NCI-H2196 treated with DMSO at 0.1 percent for 48 hours (cell line): ENCODE measurements around the gene PDZK1.
"Not testable (repeated sequence)": the region's sequence is repeated elsewhere in the genome, so short reads cannot be mapped to it uniquely, and the experiment has no call there.

Experiments used
- DNase-seq: peaks from one replicate; lab custom pipeline; 2025; ENCODE audit not compliant: unreplicated experiment; lab: John Stamatoyannopoulos, UW

PDZK1 gene

DNA sequence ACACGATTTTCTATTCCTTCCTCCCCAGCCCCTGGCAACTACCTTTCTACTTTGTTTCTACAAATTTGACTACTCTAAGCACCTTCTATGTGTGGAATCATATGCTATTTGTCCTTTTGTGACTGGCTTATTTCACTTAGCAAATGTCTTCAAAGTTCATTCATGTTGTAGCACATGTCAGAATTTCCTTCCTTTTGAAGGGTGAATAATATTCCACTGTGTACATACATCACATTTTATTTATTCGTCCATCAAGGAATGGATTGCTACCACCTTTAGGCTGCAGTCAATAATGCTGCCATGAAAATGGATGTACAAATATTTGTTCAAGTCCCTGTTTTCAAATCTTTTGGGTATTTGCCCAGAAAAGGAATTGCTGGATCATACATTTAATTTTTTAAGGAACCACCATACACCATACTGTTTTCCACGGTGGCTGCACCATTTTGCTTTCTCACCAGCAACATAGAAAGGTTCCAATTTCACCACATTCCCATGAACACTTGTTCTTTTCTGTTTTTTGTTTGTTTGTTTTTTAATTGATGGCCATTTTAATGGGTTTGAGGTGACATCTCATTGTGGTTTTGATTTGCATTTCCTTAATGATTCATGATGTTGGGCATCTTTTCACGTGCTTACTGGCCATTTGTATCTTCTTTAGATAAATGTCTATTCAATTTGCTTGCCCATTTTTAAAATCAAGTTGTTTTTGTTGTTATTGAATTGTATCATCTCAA, 3.3 kb upstream of the PDZK1 start:
- DNase-seq = no peak

- DNase-seq = no peak
These were observed 895 bp upstream of the PDZK1 start for GRCh38 chr1:145708063-145708462.

DNA sequence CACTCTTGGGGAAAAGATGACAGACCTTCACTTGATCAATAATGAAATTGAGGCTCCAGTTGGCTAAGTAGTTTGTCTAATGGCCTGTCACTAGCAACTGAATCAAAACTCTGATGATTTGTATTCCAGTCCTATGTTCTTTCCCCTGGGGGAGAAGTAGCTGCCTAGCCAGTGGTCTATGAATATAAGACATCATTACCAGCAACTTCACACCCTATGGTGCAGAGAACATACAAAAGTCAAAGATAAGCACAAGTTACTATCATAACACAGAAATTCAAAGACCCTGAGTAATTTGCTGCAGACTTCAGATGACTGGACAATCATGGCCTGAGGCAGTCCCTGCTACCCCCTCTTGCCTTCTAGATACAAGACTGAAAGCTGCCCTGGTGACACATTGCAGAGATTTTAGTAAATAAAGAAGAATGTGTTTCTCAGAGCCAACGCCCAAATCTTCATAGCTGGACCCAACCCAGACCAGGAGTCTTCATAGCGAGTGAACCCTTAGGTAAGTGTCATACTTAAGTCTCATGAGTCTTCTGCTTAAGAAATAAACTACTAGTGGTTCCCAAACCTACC, 993 bp downstream of the PDZK1 start:
- DNase-seq = no peak

DNA sequence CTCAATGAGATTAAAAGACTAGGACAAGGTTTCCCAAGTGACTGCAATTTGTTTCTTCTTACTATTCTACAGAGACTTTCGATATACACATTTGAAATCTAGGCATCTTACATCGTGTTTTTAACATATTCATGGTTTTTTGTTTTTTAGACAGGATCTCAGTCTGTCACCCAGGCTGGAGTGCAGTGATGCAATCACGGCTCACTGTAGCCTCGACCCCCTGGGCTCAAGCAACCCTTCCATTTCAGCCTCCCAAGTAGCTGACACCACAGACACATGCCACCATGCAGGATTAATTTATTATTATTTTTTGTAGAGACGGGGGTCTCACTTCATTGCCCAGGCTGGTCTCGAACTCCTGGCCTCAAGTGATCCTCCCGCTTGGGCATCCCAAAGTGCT, 1.5 kb downstream of the PDZK1 start:
- DNase-seq = no peak

DNA sequence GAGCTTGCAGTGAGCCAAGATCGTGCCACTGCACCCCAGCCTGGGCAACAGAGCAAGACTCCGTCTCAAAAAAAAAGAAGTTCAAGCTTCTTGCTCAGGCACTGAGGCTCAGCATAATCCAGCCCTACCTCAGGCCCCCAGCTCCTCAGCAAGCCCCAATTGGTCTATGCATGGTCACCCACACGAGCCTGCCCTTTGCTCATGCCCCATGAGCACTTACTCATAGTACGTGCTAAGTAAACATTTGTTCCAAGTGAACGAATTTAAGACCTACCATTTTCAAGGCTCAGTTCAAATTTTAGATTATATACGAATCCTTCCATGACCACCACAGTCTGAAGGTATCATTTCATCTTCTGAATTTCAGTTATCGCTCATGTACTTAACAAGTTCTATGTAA, 4.3 kb downstream of the PDZK1 start:
- DNase-seq = no peak

DNA sequence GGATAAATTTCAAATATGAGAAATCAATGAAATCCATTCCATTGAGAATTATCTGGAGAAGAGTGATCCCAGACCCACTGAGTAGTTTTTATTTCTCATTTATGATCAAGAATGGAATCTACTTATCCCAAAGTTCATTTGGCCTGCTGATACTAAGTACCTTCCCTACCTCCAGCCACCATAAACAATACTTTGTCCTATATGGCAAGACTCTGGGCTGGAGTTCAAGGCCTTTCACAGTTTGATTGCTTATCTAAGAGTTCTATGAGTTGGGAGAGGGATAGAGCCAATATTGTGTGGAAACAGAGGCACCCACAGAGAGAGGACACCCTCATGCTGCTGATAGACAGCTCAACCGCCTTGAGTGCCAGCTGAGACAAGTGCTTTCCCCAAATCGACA, 5.1 kb downstream of the PDZK1 start:
- no peak for DNase-seq

GRCh38 chr1:145701306-145701862, 5.8 kb downstream of the PDZK1 start:
- no peak for DNase-seq

DNA sequence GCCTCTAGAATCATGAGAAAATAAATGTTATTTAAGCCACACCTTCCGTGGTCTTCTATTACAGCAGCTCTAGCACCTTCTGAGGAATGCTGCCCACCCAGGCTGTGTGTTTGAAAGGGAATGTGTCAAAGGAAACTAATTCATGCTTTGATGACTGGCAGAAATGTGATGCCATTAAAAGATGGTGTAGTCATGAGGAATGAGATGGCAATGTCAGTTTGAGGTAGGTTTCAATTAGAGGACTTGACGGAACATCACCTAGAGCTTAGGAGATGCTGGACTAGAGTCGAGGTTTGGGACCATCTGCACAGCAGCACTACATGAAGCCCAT, 10.6 kb downstream of the PDZK1 start:
- DNase-seq = no peak

GRCh38 chr1:145695821-145696629, 11.1 kb downstream of the PDZK1 start:
- DNase-seq = no peak

- no peak for DNase-seq
These were observed 14.3 kb downstream of the PDZK1 start for GRCh38 chr1:145692785-145693443.

GRCh38 chr1:145690587-145691558, 16.3 kb downstream of the PDZK1 start:
- no peak for DNase-seq

GRCh38 chr1:145689922-145690321, 17.2 kb downstream of the PDZK1 start:
- DNase-seq = no peak

DNA sequence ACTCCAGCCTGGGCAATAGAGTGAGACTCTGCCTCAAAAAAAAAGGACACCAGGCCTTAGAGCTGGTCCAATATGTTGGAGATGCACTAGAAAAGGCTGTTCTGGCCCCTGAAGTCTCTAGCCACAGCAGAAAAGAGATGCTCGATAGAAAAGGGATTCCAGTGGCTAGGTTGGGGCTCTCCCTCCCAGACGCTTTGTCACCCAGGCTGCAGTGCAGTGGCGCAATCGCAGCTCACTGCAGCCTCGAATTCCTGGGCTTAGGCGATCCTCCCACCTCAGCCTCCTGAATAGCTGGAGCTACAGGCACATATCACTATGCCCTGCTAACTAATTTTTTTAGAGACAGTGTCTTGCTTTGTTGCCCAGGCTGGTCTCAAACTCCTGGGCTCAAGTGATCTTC, 18.2 kb downstream of the PDZK1 start:
- DNase-seq = no peak

- no peak for DNase-seq
These were observed 18.8 kb downstream of the PDZK1 start for GRCh38 chr1:145688328-145688727.

- DNase-seq = not testable (repeated sequence)
These were observed 21.1 kb downstream of the PDZK1 start for GRCh38 chr1:145686078-145686477.

- DNase-seq = not testable (repeated sequence)
These were observed 22.3 kb downstream of the PDZK1 start for GRCh38 chr1:145684858-145685257.

DNA sequence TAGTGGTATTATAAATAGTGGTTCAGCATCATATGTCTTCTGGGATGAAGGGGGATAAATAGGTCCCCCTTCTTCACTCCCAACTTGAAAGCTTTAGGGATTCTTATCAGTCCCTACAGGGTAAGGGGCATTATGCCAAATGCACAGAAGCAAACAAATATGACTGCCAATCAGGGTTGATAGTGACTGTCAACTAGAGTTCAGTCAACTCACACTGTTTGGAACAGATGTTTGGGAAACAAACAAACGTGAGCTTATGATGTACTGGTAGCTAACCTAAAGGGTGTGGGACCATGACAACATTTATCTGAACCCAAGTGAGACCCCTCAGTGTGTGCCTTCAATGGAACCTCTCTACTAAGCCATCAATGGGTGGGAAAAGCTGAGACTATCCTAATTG, 34.0 kb downstream of the PDZK1 start:
- DNase-seq = not testable (repeated sequence)

DNA sequence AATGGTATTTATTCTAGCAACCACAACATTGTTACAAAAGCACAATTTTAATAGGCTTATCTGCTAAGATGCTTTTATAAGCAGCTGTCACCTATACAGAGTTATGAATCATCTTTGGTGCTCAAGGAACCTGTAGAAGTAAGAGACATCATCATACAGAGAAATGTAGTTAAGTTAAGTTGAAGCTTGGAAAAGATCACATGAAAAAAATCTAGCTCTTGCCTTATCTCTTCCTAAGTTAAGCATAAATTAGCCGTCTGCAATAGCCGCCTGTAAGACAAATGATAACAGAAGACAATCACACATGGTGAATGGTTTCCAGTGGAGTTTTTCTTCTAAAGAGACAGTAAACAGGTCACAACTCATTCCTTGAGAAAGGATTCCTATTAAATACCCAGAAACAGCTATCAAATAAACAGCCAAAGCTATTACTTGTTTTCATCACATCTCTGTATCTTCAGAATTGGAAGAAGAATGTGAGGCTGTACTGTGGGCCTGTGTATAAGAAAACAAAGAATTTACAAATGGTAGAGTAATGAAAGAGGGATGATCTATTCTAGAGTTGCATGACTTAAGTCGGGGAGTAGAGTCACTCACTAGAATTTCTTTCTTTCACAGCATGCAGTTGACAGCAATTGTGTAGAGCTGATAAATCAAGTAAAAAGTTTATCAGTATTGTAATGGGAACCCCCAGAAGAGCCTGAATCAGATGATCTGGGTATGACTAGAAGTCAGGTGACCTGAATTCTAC, 36.0 kb downstream of the PDZK1 start:
- not testable (repeated sequence) for DNase-seq

- not testable (repeated sequence) for DNase-seq
These were observed 42.2 kb downstream of the PDZK1 start for GRCh38 chr1:145665015-145665414.
